ENCODE data around the gene B3GAT3. TPM values are rescaled to one million over a fixed set of nuclear protein-coding genes. Genes with fewer than 3 reads are reported as not detected.

The B3GAT3 gene
- polyA plus RNA-seq (2013) = 17.2 and 17.8 TPM in 2 replicates

- peak within 1 kb of the TSS; percentile 93 for H3K4me2 ChIP-seq (ENCODE audit: low read length)
- H3K27ac ChIP-seq (ENCODE audit: low read depth, low read length) = peak within 1 kb of the TSS; percentile 74
- peak; percentile 99 to 100 for DNase-seq
- H4K8ac ChIP-seq (ENCODE audit: low read depth, low read length) = peak within 1 kb of the TSS; percentile 77
- peak within 1 kb of the TSS; percentile 91 for H3K9ac ChIP-seq (ENCODE audit: low read length)
- no peaks in the 10 kb centered on the region for H3K9me3 ChIP-seq (ENCODE audit: insufficient read depth, low read depth, low read length)
- peak within 1 kb of the TSS; percentile 28 for H3K18ac ChIP-seq (ENCODE audit: low read length)
- no peak within 1 kb of the TSS for H3K23ac ChIP-seq (ENCODE audit: low read length)
- H3K14ac ChIP-seq (ENCODE audit: low read length) = peak within 1 kb of the TSS; percentile 60
- peaks cover 3 to 7% of the 10 kb centered on the region in 2 experiments for H3K4me1 ChIP-seq (ENCODE audit: control insufficient read depth in 1 of 2, insufficient read depth in 2 of 2, low read length in 2 of 2)
- no peaks in the 10 kb centered on the region for H3K27me3 ChIP-seq (ENCODE audit: insufficient read depth, low read length)
- H3K79me1 ChIP-seq (ENCODE audit: low read length) = peaks cover 3% of the 10 kb centered on the region
- H4K91ac ChIP-seq (ENCODE audit: low read depth, low read length) = peak within 1 kb of the TSS; percentile 58
- peaks cover 25 to 26% of the 10 kb centered on the region in 2 experiments for H3K36me3 ChIP-seq (ENCODE audit: control insufficient read depth in 1 of 2, insufficient read depth in 2 of 2, low read length in 2 of 2)
- H2AK5ac ChIP-seq (ENCODE audit: low read length) = peak within 1 kb of the TSS; percentile 31
- H2BK12ac ChIP-seq (ENCODE audit: low read length) = no peak within 1 kb of the TSS
- peak within 1 kb of the TSS; percentile 32 for H3K4ac ChIP-seq (ENCODE audit: low read depth, low read length)
- no peak within 1 kb of the TSS for H2BK120ac ChIP-seq (ENCODE audit: insufficient read depth, low read length, poor library complexity)
- peak within 1 kb of the TSS; percentile 18 for H2BK5ac ChIP-seq (ENCODE audit: low read depth, low read length, poor library complexity)
- peaks cover 3% of the 10 kb centered on the region for H3K79me2 ChIP-seq (ENCODE audit: control insufficient read depth, insufficient read depth, low read length, poor library complexity)
- peak within 1 kb of the TSS; percentile 24 for H4K12ac ChIP-seq (ENCODE audit: low read depth, low read length)
- WGBS (ENCODE audit: extremely low coverage, insufficient coverage, insufficient read length) = no CpG with 5 or more reads among the region's 77 CpGs
- peak within 1 kb of the TSS; percentile 17 for H2AFZ ChIP-seq (ENCODE audit: insufficient read depth, low read length, poor library complexity)
- H3K4me3 ChIP-seq (ENCODE audit: low read depth, low read length) = peak within 1 kb of the TSS; percentile 82
Observed at GRCh38 chr11:62621567-62622470, at the start of gene B3GAT3. TSS of gene B3GAT3 (minus strand) at chr11:62621986. CDS start at chr11:62621947, 39 bp downstream.

GRCh38 chr11:62671236-62671607, 49.4 kb upstream of the B3GAT3 start:
- Histone ChIP-seq H3K27ac (ENCODE audit: low read depth, low read length) (peak overlapping the region; percentile 91), H4K12ac (ENCODE audit: low read depth, low read length) (peak overlapping the region; percentile 75), H3K23ac (ENCODE audit: low read length) (no peak overlapping the region), H3K4me3 (ENCODE audit: low read depth, low read length) (peak overlapping the region; percentile 83), H2AK5ac (ENCODE audit: low read length) (no peak overlapping the region), H3K4me1 (ENCODE audit: control insufficient read depth in 1 of 2, insufficient read depth in 2 of 2, low read length in 2 of 2) (peaks cover 8 to 14% of the 10 kb centered on the region in 2 experiments), H4K8ac (ENCODE audit: low read depth, low read length) (peak overlapping the region; percentile 91), H3K36me3 (ENCODE audit: control insufficient read depth in 1 of 2, insufficient read depth in 2 of 2, low read length in 2 of 2) (peaks cover 14 to 22% of the 10 kb centered on the region in 2 experiments), H3K9ac (ENCODE audit: low read length) (peak overlapping the region; percentile 86), H2BK12ac (ENCODE audit: low read length) (no peak overlapping the region), H2AFZ (ENCODE audit: insufficient read depth, low read length, poor library complexity) (peak overlapping the region; percentile 94), H3K4ac (ENCODE audit: low read depth, low read length) (peak overlapping the region; percentile 36), H3K79me2 (ENCODE audit: control insufficient read depth, insufficient read depth, low read length, poor library complexity) (peaks cover 10% of the 10 kb centered on the region), H4K91ac (ENCODE audit: low read depth, low read length) (peak overlapping the region; percentile 78), H2BK120ac (ENCODE audit: insufficient read depth, low read length, poor library complexity) (peak overlapping the region; percentile 72), H3K18ac (ENCODE audit: low read length) (no peak overlapping the region), H3K9me3 (ENCODE audit: insufficient read depth, low read depth, low read length) (no peaks in the 10 kb centered on the region), H3K14ac (ENCODE audit: low read length) (peak overlapping the region; percentile 89), H2BK5ac (ENCODE audit: low read depth, low read length, poor library complexity) (peak overlapping the region; percentile 80), H3K27me3 (ENCODE audit: insufficient read depth, low read length) (no peaks in the 10 kb centered on the region), H3K4me2 (ENCODE audit: low read length) (peak overlapping the region; percentile 83), H3K79me1 (ENCODE audit: low read length) (peaks cover 12% of the 10 kb centered on the region)
- no CpG with 5 or more reads among the region's 17 CpGs for WGBS (ENCODE audit: extremely low coverage, insufficient coverage, insufficient read length)
- DNase-seq = peak in 1 of 2 donors; percentile 47

GRCh38 chr11:62669420-62670161, 47.8 kb upstream of the B3GAT3 start:
- WGBS (ENCODE audit: extremely low coverage, insufficient coverage, insufficient read length) = no CpG with 5 or more reads among the region's 4 CpGs

GRCh38 chr11:62667460-62667859, 45.7 kb upstream of the B3GAT3 start:
- H2BK120ac ChIP-seq (ENCODE audit: insufficient read depth, low read length, poor library complexity) = no peak overlapping the region
- H3K23ac ChIP-seq (ENCODE audit: low read length) = no peak overlapping the region
- H3K9ac ChIP-seq (ENCODE audit: low read length) = no peak overlapping the region
- peaks cover 10 to 12% of the 10 kb centered on the region in 2 experiments for H3K4me1 ChIP-seq (ENCODE audit: control insufficient read depth in 1 of 2, insufficient read depth in 2 of 2, low read length in 2 of 2)
- H3K79me1 ChIP-seq (ENCODE audit: low read length) = peaks cover 23% of the 10 kb centered on the region
- no peaks in the 10 kb centered on the region for H3K9me3 ChIP-seq (ENCODE audit: insufficient read depth, low read depth, low read length)
- no peak overlapping the region for H4K91ac ChIP-seq (ENCODE audit: low read depth, low read length)
- no peak overlapping the region for H3K18ac ChIP-seq (ENCODE audit: low read length)
- no peak overlapping the region for H4K8ac ChIP-seq (ENCODE audit: low read depth, low read length)
- H2AFZ ChIP-seq (ENCODE audit: insufficient read depth, low read length, poor library complexity) = no peak overlapping the region
- H2BK12ac ChIP-seq (ENCODE audit: low read length) = no peak overlapping the region
- no peak overlapping the region for H2AK5ac ChIP-seq (ENCODE audit: low read length)
- no peaks in the 10 kb centered on the region for H3K27me3 ChIP-seq (ENCODE audit: insufficient read depth, low read length)
- H3K36me3 ChIP-seq (ENCODE audit: control insufficient read depth in 1 of 2, insufficient read depth in 2 of 2, low read length in 2 of 2) = peaks cover 11 to 24% of the 10 kb centered on the region in 2 experiments
- no peak for DNase-seq
- H3K4me3 ChIP-seq (ENCODE audit: low read depth, low read length) = no peak overlapping the region
- no peak overlapping the region for H3K4ac ChIP-seq (ENCODE audit: low read depth, low read length)
- H2BK5ac ChIP-seq (ENCODE audit: low read depth, low read length, poor library complexity) = no peak overlapping the region
- no peak overlapping the region for H4K12ac ChIP-seq (ENCODE audit: low read depth, low read length)
- no peak overlapping the region for H3K27ac ChIP-seq (ENCODE audit: low read depth, low read length)
- H3K14ac ChIP-seq (ENCODE audit: low read length) = no peak overlapping the region
- no CpG with 5 or more reads among the region's 2 CpGs for WGBS (ENCODE audit: extremely low coverage, insufficient coverage, insufficient read length)
- no peak overlapping the region for H3K4me2 ChIP-seq (ENCODE audit: low read length)
- peaks cover 24% of the 10 kb centered on the region for H3K79me2 ChIP-seq (ENCODE audit: control insufficient read depth, insufficient read depth, low read length, poor library complexity)

More at GRCh38 chr11:62669420-62670161, 47.8 kb upstream of the B3GAT3 start:
- H3K23ac ChIP-seq (ENCODE audit: low read length) = no peak overlapping the region
- H3K79me1 ChIP-seq (ENCODE audit: low read length) = peaks cover 23% of the 10 kb centered on the region
- DNase-seq = no peak
- peak overlapping the region; percentile 8 for H4K12ac ChIP-seq (ENCODE audit: low read depth, low read length)
- H3K27me3 ChIP-seq (ENCODE audit: insufficient read depth, low read length) = no peaks in the 10 kb centered on the region
- H3K4ac ChIP-seq (ENCODE audit: low read depth, low read length) = no peak overlapping the region
- no peak overlapping the region for H2AFZ ChIP-seq (ENCODE audit: insufficient read depth, low read length, poor library complexity)
- no peak overlapping the region for H2AK5ac ChIP-seq (ENCODE audit: low read length)
- no peaks in the 10 kb centered on the region for H3K9me3 ChIP-seq (ENCODE audit: insufficient read depth, low read depth, low read length)
- peaks cover 24% of the 10 kb centered on the region for H3K79me2 ChIP-seq (ENCODE audit: control insufficient read depth, insufficient read depth, low read length, poor library complexity)
- no peak overlapping the region for H2BK120ac ChIP-seq (ENCODE audit: insufficient read depth, low read length, poor library complexity)
- H3K27ac ChIP-seq (ENCODE audit: low read depth, low read length) = no peak overlapping the region
- H3K4me3 ChIP-seq (ENCODE audit: low read depth, low read length) = no peak overlapping the region
- no peak overlapping the region for H3K9ac ChIP-seq (ENCODE audit: low read length)
- no peak overlapping the region for H3K4me2 ChIP-seq (ENCODE audit: low read length)
- no peak overlapping the region for H3K18ac ChIP-seq (ENCODE audit: low read length)
- no peak overlapping the region for H3K14ac ChIP-seq (ENCODE audit: low read length)
- no peak overlapping the region for H2BK5ac ChIP-seq (ENCODE audit: low read depth, low read length, poor library complexity)
- no peak overlapping the region for H2BK12ac ChIP-seq (ENCODE audit: low read length)
- no peak overlapping the region for H4K8ac ChIP-seq (ENCODE audit: low read depth, low read length)
- H4K91ac ChIP-seq (ENCODE audit: low read depth, low read length) = no peak overlapping the region
- peaks cover 14 to 20% of the 10 kb centered on the region in 2 experiments for H3K36me3 ChIP-seq (ENCODE audit: control insufficient read depth in 1 of 2, insufficient read depth in 2 of 2, low read length in 2 of 2)
- peaks cover 13 to 17% of the 10 kb centered on the region in 2 experiments for H3K4me1 ChIP-seq (ENCODE audit: control insufficient read depth in 1 of 2, insufficient read depth in 2 of 2, low read length in 2 of 2)

All from trophoblast cell (in vitro differentiated cells and primary cell).